Transverse colon (tissue), 4 donors: ENCODE measurements around the gene TNFRSF4.

ENCODE experiments used
- POLR2A ChIP-seq: fragments of 450-650 bp; IDR thresholded peaks from one replicate; pipeline ENCODE4 v1.6.1; 2016; ENCODE audit warnings: antibody characterized with exemption, mild to moderate bottlenecking, moderate library complexity
- POLR2AphosphoS5 ChIP-seq, 3 donors: sonication (generic); formaldehyde crosslinking; IDR thresholded peaks; one replicate each; pipeline ENCODE4 v1.6.1; 2016; ENCODE audit warnings: antibody characterized with exemption in 3 of 3
- TF ChIP-seq, protein P1 (sequence below), 5 experiments: fragments of 200-600 bp in 3 of 5; fragments of 450-650 bp in 2 of 5; sonication (generic) in 3 of 5; IDR thresholded peaks; 1 replicate in 2 of 5; 2 replicates in 3 of 5; pipeline ENCODE4 v1.5.1; 2016 to 2017; ENCODE audit warnings: antibody characterized with exemption in 5 of 5, inconsistent platforms in 3 of 5, mild to moderate bottlenecking in 2 of 5, moderate library complexity in 1 of 5

DNA sequence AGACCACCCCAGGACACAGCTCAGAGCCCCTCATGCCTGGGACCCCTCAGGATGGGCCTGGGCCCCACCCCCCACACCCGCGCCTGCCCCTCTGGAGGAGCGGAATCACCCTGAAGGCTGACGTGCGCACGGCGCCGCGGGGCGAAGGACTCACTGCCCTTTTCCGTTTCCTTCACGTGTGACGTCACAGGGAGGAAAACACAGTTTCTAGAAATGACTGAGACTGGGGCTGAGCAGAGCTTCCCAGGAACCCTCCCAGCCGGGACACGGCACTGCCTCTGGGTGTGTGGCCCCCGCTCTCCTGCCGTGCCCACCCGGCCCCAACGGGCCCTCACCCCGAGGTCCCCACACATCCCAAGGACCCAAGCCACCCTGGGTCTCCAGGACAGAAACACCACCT, 5.4 kb upstream of the TNFRSF4 start:
- TF ChIP-seq, protein P1, sequence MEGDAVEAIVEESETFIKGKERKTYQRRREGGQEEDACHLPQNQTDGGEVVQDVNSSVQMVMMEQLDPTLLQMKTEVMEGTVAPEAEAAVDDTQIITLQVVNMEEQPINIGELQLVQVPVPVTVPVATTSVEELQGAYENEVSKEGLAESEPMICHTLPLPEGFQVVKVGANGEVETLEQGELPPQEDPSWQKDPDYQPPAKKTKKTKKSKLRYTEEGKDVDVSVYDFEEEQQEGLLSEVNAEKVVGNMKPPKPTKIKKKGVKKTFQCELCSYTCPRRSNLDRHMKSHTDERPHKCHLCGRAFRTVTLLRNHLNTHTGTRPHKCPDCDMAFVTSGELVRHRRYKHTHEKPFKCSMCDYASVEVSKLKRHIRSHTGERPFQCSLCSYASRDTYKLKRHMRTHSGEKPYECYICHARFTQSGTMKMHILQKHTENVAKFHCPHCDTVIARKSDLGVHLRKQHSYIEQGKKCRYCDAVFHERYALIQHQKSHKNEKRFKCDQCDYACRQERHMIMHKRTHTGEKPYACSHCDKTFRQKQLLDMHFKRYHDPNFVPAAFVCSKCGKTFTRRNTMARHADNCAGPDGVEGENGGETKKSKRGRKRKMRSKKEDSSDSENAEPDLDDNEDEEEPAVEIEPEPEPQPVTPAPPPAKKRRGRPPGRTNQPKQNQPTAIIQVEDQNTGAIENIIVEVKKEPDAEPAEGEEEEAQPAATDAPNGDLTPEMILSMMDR (IDR thresholded peaks at IDR 0.05): no peak
- TF ChIP-seq POLR2AphosphoS5 (IDR thresholded peaks at IDR 0.05) (no peak), POLR2A (no peak)
